T-cell (primary cell): ENCODE results near the gene ZNF567. TPM values are rescaled to one million over a fixed set of nuclear protein-coding genes. Genes with fewer than 3 reads are reported as not detected.
"Not testable (repeated sequence)": the region's sequence is repeated elsewhere in the genome, so short reads cannot be mapped to it uniquely, and the experiment has no call there.

Source experiments
- ATAC-seq, 4 experiments: fragments of 200-7000 bp in 3 of 4; fragments of 150-1000 bp in 1 of 4; cut with Tn5 transposase; replicated peaks in 1 of 4; 1 replicate in 3 of 4; 2 replicates in 1 of 4; pipeline ENCODE4 v1.10.0; 2021; ENCODE audit warnings: moderate library complexity in 3 of 4, mild to moderate bottlenecking in 2 of 4, moderate number of reproducible peaks in 1 of 4
- CTCF ChIA-PET, 2 donors: fragments of 300-600 bp; sonication (Branson Sonifier 250); formaldehyde crosslinking; loops; one replicate each; lab custom pipeline; 2022; ENCODE audit warnings: antibody characterized with exemption in 2 of 2; lab: Charles Lee
- POLR2A ChIA-PET, 2 donors: fragments of 300-600 bp; sonication (Branson Sonifier 250); formaldehyde crosslinking; loops; one replicate each; lab custom pipeline; 2022; ENCODE audit warnings: antibody characterized with exemption in 2 of 2; lab: Charles Lee
- DNase-seq, 35 experiments: peaks; one replicate each; pipeline versions ENCODE4 v3.0.0 to v3.0.0-alpha.2; 2013 to 2023
- H3K27ac ChIP-seq: one replicate; pipeline ENCODE4 v1.5.1; 2013; ENCODE audit warnings: low read length
- H3K27me3 ChIP-seq, 2 experiments: replicated peaks in 1 of 2; 1 replicate in 1 of 2; 2 replicates in 1 of 2; pipeline versions ENCODE4 v1.6.1 to v1.7.0; 2013; ENCODE audit warnings: low read length in 1 of 2, mixed read lengths in 1 of 2; ENCODE audit not compliant: control insufficient read depth in 2 of 2, insufficient read depth in 2 of 2; ENCODE audit errors: extremely low read depth in 1 of 2
- H3K36me3 ChIP-seq, 2 donors: 1 replicate in 1 of 2; 2 replicates in 1 of 2; pipeline versions ENCODE4 v1.6.1 to v1.7.0; 2013; ENCODE audit warnings: low read length in 1 of 2; ENCODE audit not compliant: control insufficient read depth in 2 of 2, insufficient read depth in 1 of 2; ENCODE audit errors: extremely low read depth in 1 of 2
- H3K4me1 ChIP-seq, 2 experiments: 1 replicate in 1 of 2; 2 replicates in 1 of 2; pipeline versions ENCODE4 v1.6.1 to v1.7.0; 2013; ENCODE audit warnings: low read length in 2 of 2, mixed read lengths in 1 of 2; ENCODE audit not compliant: insufficient read depth in 2 of 2, control insufficient read depth in 1 of 2; ENCODE audit errors: extremely low read depth in 1 of 2
- H3K4me3 ChIP-seq, 2 donors: 1 replicate in 1 of 2; 2 replicates in 1 of 2; pipeline versions ENCODE4 v1.5.1 to v1.7.0; 2013; ENCODE audit warnings: mild to moderate bottlenecking in 2 of 2, low read length in 1 of 2, moderate library complexity in 1 of 2; ENCODE audit not compliant: control insufficient read depth in 1 of 2; ENCODE audit errors: extremely low read depth in 1 of 2
- H3K9me3 ChIP-seq: 2 replicates; pipeline ENCODE4 v1.7.0; 2013
- H3K27ac Mint-ChIP-seq, 2 donors: one replicate each; pipeline ENCODE4 v1.8.0; 2020 to 2021; ENCODE audit warnings: mild to moderate bottlenecking in 2 of 2, mixed read lengths in 2 of 2
- H3K27me3 Mint-ChIP-seq, 2 donors: one replicate each; pipeline ENCODE4 v1.8.0; 2021 to 2022; ENCODE audit warnings: mixed read lengths in 2 of 2
- H3K36me3 Mint-ChIP-seq: one replicate; pipeline ENCODE4 v1.8.0; 2021; ENCODE audit warnings: mixed read lengths
- H3K4me1 Mint-ChIP-seq, 3 donors: one replicate each; pipeline ENCODE4 v1.8.0; 2020 to 2022; ENCODE audit warnings: mixed read lengths in 3 of 3, mild to moderate bottlenecking in 1 of 3
- H3K4me3 Mint-ChIP-seq, 3 donors: one replicate each; pipeline ENCODE4 v1.8.0; 2020 to 2022; ENCODE audit warnings: mild to moderate bottlenecking in 3 of 3, mixed read lengths in 3 of 3, moderate library complexity in 3 of 3
- H3K9me3 Mint-ChIP-seq, 3 donors: one replicate each; pipeline ENCODE4 v1.8.0; 2020 to 2022; ENCODE audit warnings: mixed read lengths in 3 of 3
- WGBS: methylation state at CpG from one replicate; pipeline ENCODE4 v1.1.5; 2013; ENCODE audit warnings: missing lambda C conversion rate; ENCODE audit not compliant: insufficient coverage; 5-methylcytosine and 5-hydroxymethylcytosine counted together
- total RNA-seq, 35 experiments: library from RNA in 6 of 35; stranded (reverse) in 6 of 35; fragments of 120-200 nt in 1 of 35; gene quantifications; one replicate each; pipeline versions ENCODE4 v1.2.1 to v1.2.4 and lab custom pipeline; 2013 to 2026

Gene ZNF567
- total RNA-seq, 5 donors from 2014 or later (not counting 1 experiment from before 2014, with no cell fraction given), result 8.7 to 19.1 (median 12.6) TPM

DNA sequence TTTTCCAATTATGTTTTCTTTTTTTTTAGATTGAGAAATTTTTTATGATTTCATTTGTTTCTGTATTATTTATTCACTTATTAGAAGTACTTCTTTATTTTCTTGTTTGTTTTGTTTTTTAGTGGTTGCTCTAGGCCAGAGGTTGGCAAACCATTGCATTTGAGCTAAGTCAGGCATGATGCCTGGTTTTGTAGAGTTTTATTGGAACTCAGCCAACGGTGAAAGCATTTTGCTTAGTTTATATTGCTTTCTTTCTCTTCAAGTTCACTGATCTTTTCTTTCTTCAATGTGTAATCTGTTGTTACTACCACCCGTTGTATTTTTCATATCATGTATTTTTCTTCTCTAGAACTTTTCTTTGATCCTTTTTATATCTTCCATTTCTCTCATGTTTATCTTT lies 19.7 kb downstream of the ZNF567 start:
- Mint-ChIP-seq H3K27me3 (no peaks in the 10 kb centered on the region), H3K4me1 (no peaks in the 10 kb centered on the region), H3K27ac (no peak overlapping the region), H3K9me3 (peaks cover 15 to 58% (median 51%) of the 10 kb centered on the region in 3 donors), H3K4me3 (no peak overlapping the region), H3K36me3 (peaks cover 88% of the 10 kb centered on the region)
- ChIA-PET CTCF (no interaction called here), POLR2A (no interaction called here)
- no peak for DNase-seq
- Histone ChIP-seq H3K4me1 (no peaks in the 10 kb centered on the region), H3K27ac (no peak overlapping the region), H3K27me3 (no peaks in the 10 kb centered on the region), H3K4me3 (no peak overlapping the region), H3K9me3 (peaks cover 15% of the 10 kb centered on the region), H3K36me3 (peaks cover 12 to 15% of the 10 kb centered on the region in 2 donors)
- no CpG with 5 or more reads among the region's 2 CpGs for WGBS
- no peak for ATAC-seq

DNA sequence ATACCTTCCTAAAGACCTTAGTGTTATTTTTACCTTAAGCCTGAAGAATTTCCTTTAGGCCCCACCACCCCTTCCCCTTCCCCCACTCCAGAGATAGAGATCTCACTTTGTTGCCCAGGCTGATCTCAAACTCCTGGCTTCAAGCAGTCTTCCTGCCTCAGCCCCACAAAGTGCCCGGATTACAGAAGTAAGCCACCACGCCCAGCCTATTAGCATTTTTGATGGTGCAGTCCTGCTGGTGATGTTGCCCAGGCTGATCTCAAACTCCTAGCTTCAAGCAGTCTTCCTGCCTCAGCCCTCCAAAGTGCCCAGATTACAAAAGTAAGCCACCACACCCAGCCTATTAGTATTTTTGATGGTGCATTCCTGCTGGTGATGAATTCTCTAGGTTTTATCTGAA lies 22.0 kb downstream of the ZNF567 start:
- ATAC-seq (no peak), DNase-seq (no peak)
- H3K36me3 Mint-ChIP-seq, result peaks cover 97% of the 10 kb centered on the region
- peaks cover 28 to 35% of the 10 kb centered on the region in 2 donors for H3K36me3 ChIP-seq
- ChIA-PET CTCF (no interaction called here), POLR2A (no interaction called here)
- 100% methylated on average over 1 of the region's 2 CpGs for WGBS
- no peak overlapping the region for H3K4me3 Mint-ChIP-seq
- no peak overlapping the region for H3K4me3 ChIP-seq
- H3K27me3 ChIP-seq, result no peaks in the 10 kb centered on the region
- H3K27ac ChIP-seq, result no peak overlapping the region
- H3K9me3 ChIP-seq, result peaks cover 16% of the 10 kb centered on the region
- H3K9me3 Mint-ChIP-seq, result peaks cover 19 to 60% (median 54%) of the 10 kb centered on the region in 3 donors
- H3K4me1 Mint-ChIP-seq, result no peaks in the 10 kb centered on the region
- no peak overlapping the region for H3K27ac Mint-ChIP-seq
- H3K4me1 ChIP-seq, result no peaks in the 10 kb centered on the region
- H3K27me3 Mint-ChIP-seq, result no peaks in the 10 kb centered on the region

- H3K27ac Mint-ChIP-seq, result no peak overlapping the region
- Histone ChIP-seq H3K4me1 (no peaks in the 10 kb centered on the region), H3K36me3 (peaks cover 7 to 42% of the 10 kb centered on the region in 2 donors), H3K9me3 (peaks cover 44% of the 10 kb centered on the region), H3K27me3 (no peaks in the 10 kb centered on the region), H3K4me3 (peak overlapping the region in 1 of 2 donors; percentile 20), H3K27ac (no peak overlapping the region)
- POLR2A ChIA-PET, result no interaction called here
- DNase-seq (peak in 1 of 35 experiments; percentile 0), ATAC-seq (no peak)
- no CpG with 5 or more reads among the region's 10 CpGs for WGBS
- H3K4me1 Mint-ChIP-seq, result no peaks in the 10 kb centered on the region
- no peaks in the 10 kb centered on the region for H3K27me3 Mint-ChIP-seq
- CTCF ChIA-PET, result no interaction called here
- H3K36me3 Mint-ChIP-seq, result peaks cover 65% of the 10 kb centered on the region
- H3K9me3 Mint-ChIP-seq, result peaks cover 21 to 49% (median 38%) of the 10 kb centered on the region in 3 donors
- no peak overlapping the region for H3K4me3 Mint-ChIP-seq
Measured at GRCh38 chr19:36719687-36720556, 32.5 kb downstream of the ZNF567 start.

GRCh38 chr19:36736166-36736565 lies 48.8 kb downstream of the ZNF567 start:
- POLR2A ChIA-PET, H3K27ac ChIP-seq, H3K4me3 ChIP-seq, H3K27me3 Mint-ChIP-seq, CTCF ChIA-PET, H3K27me3 ChIP-seq, H3K4me3 Mint-ChIP-seq, H3K4me1 Mint-ChIP-seq, H3K27ac Mint-ChIP-seq, DNase-seq, ATAC-seq, H3K36me3 ChIP-seq, H3K4me1 ChIP-seq: not testable (repeated sequence)
- WGBS, result no CpG with 5 or more reads among the region's 9 CpGs
- H3K9me3 Mint-ChIP-seq, result peaks cover 49 to 74% (median 62%) of the 10 kb centered on the region in 3 donors
- peaks cover 24% of the 10 kb centered on the region for H3K9me3 ChIP-seq
- H3K36me3 Mint-ChIP-seq, result peaks cover 75% of the 10 kb centered on the region

GRCh38 chr19:36745870-36746269 lies 58.5 kb downstream of the ZNF567 start:
- Histone ChIP-seq H3K4me1 (no peaks in the 10 kb centered on the region), H3K36me3 (peaks cover 10 to 17% of the 10 kb centered on the region in 2 donors), H3K4me3 (no peak overlapping the region), H3K27ac (no peak overlapping the region), H3K9me3 (peaks cover 34% of the 10 kb centered on the region), H3K27me3 (no peaks in the 10 kb centered on the region)
- Mint-ChIP-seq H3K27ac (no peak overlapping the region), H3K4me3 (no peak overlapping the region), H3K4me1 (no peaks in the 10 kb centered on the region), H3K9me3 (peaks cover 4 to 60% (median 49%) of the 10 kb centered on the region in 3 donors), H3K36me3 (peaks cover 62% of the 10 kb centered on the region), H3K27me3 (no peaks in the 10 kb centered on the region)
- CTCF ChIA-PET, result no interaction called here
- ATAC-seq (no peak), DNase-seq (no peak)
- 100% methylated on average over 2 of the region's 4 CpGs for WGBS
- POLR2A ChIA-PET, result no interaction called here

DNA sequence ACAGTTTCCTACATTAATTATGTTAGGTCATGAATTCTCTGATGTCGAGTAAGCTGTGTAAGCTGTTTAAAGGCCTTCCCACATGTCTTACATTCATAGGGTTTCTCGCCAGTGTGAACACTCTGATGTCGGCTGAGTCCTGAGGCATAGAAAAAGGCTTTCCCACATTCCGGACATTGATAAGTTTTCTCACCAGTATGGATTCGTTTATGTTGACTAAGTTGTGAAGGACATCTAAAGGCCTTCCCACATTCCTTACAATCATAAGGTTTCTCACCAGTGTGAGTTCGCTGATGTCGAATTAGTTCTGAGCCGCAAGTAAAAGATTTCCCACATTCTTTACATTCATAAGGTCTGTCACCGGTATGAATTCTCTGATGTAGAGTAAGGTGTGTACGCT lies 60.3 kb downstream of the ZNF567 start:
- no peak overlapping the region for H3K4me3 Mint-ChIP-seq

More for the DNA sequence above, 60.3 kb downstream of the ZNF567 start:
- DNase-seq, result no peak
- Histone ChIP-seq H3K4me3 (no peak overlapping the region), H3K27me3 (no peaks in the 10 kb centered on the region), H3K4me1 (no peaks in the 10 kb centered on the region), H3K9me3 (peaks cover 39% of the 10 kb centered on the region), H3K36me3 (peaks cover 10 to 20% of the 10 kb centered on the region in 2 donors), H3K27ac (no peak overlapping the region)
- ChIA-PET POLR2A (no interaction called here), CTCF (no interaction called here)
- Mint-ChIP-seq H3K27me3 (no peaks in the 10 kb centered on the region), H3K36me3 (peaks cover 70% of the 10 kb centered on the region), H3K9me3 (peaks cover 8 to 62% (median 52%) of the 10 kb centered on the region in 3 donors), H3K27ac (no peak overlapping the region), H3K4me1 (no peaks in the 10 kb centered on the region)
- no CpG with 5 or more reads among the region's 10 CpGs for WGBS
- ATAC-seq, result no peak
